Immature natural killer cell (primary cell): Measurements from ENCODE around the gene TNFAIP2. TPM values are rescaled to one million over a fixed set of nuclear protein-coding genes. Genes with fewer than 3 reads are reported as not detected.
"Not testable (repeated sequence)": the region's sequence is repeated elsewhere in the genome, so short reads cannot be mapped to it uniquely, and the experiment has no call there.

Experiments used
- DNase-seq, 3 donors: peaks; one replicate each; pipeline ENCODE4 v3.0.0; 2022; ENCODE audit warnings: mixed read lengths in 1 of 3
- H3K27ac Mint-ChIP-seq, 6 donors: one replicate each; pipeline ENCODE4 v1.8.0; 2020; ENCODE audit warnings: mixed read lengths in 6 of 6, mild to moderate bottlenecking in 5 of 6, inconsistent platforms in 4 of 6, moderate library complexity in 3 of 6
- H3K27me3 Mint-ChIP-seq, 3 donors: one replicate each; pipeline ENCODE4 v1.8.0; 2020 to 2021; ENCODE audit warnings: low read depth in 3 of 3, mild to moderate bottlenecking in 3 of 3, mixed read lengths in 3 of 3, moderate library complexity in 3 of 3, inconsistent platforms in 1 of 3
- H3K36me3 Mint-ChIP-seq, 3 donors: one replicate each; pipeline ENCODE4 v1.8.0; 2020; ENCODE audit warnings: mixed read lengths in 3 of 3, inconsistent platforms in 2 of 3, mild to moderate bottlenecking in 2 of 3
- H3K4me1 Mint-ChIP-seq, 2 donors: one replicate each; pipeline ENCODE4 v1.8.0; 2020; ENCODE audit warnings: inconsistent platforms in 2 of 2, mild to moderate bottlenecking in 2 of 2, mixed read lengths in 2 of 2, moderate library complexity in 1 of 2
- H3K4me3 Mint-ChIP-seq, 5 donors: one replicate each; pipeline ENCODE4 v1.8.0; 2020; ENCODE audit warnings: mild to moderate bottlenecking in 5 of 5, mixed read lengths in 5 of 5, inconsistent platforms in 3 of 5, moderate library complexity in 3 of 5
- H3K9me3 Mint-ChIP-seq, 6 donors: one replicate each; pipeline ENCODE4 v1.8.0; 2020; ENCODE audit warnings: mild to moderate bottlenecking in 6 of 6, mixed read lengths in 6 of 6, inconsistent platforms in 4 of 6, moderate library complexity in 3 of 6
- polyA plus RNA-seq, 3 donors: library from polyadenylated mRNA; unstranded; fragments of 300-500 nt; fragmentation: Illumina TruSeq; gene quantifications; one replicate each; pipeline ENCODE4 v1.2.3, GENCODE V29; 2021

The TNFAIP2 gene
- polyA plus RNA-seq, 3 donors from 2014 or later, result 0.20 to 1.4 (median 0.91) TPM

GRCh38 chr14:103118018-103118662 lies 5.1 kb upstream of the TNFAIP2 start:
- DNase-seq, result no peak
- H3K36me3 Mint-ChIP-seq, result no peaks in the 10 kb centered on the region
- peaks cover 3 to 6% of the 10 kb centered on the region in 2 donors for H3K4me1 Mint-ChIP-seq
- peaks cover 4 to 5% (median 5%) of the 10 kb centered on the region in 3 donors for H3K27me3 Mint-ChIP-seq
- no peak overlapping the region for H3K27ac Mint-ChIP-seq
- H3K9me3 Mint-ChIP-seq, result no peaks in the 10 kb centered on the region
- H3K4me3 Mint-ChIP-seq, result no peak overlapping the region

DNA sequence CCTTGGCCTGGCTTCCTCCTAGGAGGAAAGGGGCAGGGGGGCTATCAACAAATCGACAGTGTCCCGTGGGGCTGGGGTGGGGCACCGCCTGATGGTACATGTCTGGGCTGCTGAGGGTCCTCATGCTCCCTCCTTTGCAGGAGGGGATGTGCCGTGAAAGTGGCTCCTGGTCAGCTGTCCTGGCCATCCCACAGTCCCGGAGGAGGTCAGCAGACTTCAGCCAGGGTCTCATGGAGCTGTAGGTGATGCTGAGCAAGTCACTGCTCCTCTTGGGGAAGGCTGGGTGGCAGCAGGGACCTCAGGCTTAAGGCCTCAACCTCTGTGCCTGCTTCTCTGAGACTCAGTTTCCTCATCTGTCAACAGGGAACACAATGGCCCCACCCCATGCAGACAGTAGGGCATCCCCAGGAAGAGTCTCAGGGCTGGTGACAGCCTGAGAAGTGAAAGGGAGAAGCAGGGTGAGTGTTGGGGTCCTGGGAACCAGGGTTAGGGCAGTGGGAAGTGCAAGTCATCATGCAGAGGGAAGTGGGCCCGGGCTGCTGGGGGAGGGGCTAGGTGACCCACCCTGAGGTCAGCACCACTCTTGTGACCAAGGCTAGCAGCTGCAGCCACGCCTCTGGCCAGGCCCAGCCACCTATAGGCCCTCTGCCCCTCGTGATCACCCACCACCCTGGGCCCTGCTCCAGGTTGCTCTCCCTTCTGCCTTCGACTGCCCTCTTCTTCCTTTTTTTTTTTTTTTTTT lies 4.4 kb upstream of the TNFAIP2 start:
- DNase-seq, result no peak
- Mint-ChIP-seq H3K27me3 (peaks cover 4 to 5% (median 5%) of the 10 kb centered on the region in 3 donors), H3K4me3 (no peak overlapping the region), H3K4me1 (peaks cover 3 to 6% of the 10 kb centered on the region in 2 donors), H3K27ac (no peak overlapping the region), H3K9me3 (no peaks in the 10 kb centered on the region), H3K36me3 (no peaks in the 10 kb centered on the region)

GRCh38 chr14:103119527-103119926 lies 3.7 kb upstream of the TNFAIP2 start:
- not testable (repeated sequence) for H3K27me3 Mint-ChIP-seq, H3K36me3 Mint-ChIP-seq, H3K4me3 Mint-ChIP-seq, H3K9me3 Mint-ChIP-seq, H3K27ac Mint-ChIP-seq, DNase-seq, H3K4me1 Mint-ChIP-seq

DNA sequence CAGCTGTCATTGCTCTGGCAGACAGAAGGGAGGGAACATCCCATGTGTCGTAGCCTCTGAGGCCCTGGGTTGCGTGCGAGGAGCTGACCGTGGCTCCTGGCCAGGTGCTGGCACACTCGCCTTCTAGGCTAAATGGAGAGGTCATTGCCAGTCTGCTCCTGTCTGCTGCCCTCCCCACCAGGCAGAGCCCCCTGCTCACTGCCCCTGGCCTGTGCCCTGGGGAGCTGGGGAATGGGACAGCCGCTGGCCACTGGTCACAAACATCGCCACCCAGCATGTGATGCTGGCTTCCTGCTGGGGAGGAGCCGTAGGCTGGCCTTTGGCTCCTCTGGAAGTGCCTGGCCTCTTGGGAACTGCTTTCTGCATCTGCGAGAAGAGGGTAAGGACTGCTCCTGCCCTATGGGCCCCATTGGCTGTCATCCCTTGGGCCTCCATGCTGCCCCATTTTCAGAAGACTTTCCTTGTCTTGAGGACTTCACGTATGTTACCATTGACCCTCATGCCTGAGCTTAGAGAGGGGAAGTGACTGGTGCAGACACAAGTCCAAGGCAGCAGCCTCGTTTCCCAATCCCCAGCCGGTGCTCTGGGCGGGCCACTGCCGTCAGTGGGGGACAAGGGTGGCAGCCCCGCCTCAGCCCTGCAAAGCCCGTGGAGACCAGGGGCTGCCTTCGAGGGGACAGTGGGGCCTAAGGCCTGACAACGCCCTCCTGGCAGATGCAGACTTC lies 2.0 kb upstream of the TNFAIP2 start:
- no peaks in the 10 kb centered on the region for H3K4me1 Mint-ChIP-seq
- no peak for DNase-seq
- H3K27me3 Mint-ChIP-seq, result peaks cover 0 to 12% (median 5%) of the 10 kb centered on the region in 3 donors
- no peak overlapping the region for H3K27ac Mint-ChIP-seq
- H3K9me3 Mint-ChIP-seq, result no peaks in the 10 kb centered on the region
- H3K36me3 Mint-ChIP-seq, result no peaks in the 10 kb centered on the region
- no peak overlapping the region for H3K4me3 Mint-ChIP-seq

DNA sequence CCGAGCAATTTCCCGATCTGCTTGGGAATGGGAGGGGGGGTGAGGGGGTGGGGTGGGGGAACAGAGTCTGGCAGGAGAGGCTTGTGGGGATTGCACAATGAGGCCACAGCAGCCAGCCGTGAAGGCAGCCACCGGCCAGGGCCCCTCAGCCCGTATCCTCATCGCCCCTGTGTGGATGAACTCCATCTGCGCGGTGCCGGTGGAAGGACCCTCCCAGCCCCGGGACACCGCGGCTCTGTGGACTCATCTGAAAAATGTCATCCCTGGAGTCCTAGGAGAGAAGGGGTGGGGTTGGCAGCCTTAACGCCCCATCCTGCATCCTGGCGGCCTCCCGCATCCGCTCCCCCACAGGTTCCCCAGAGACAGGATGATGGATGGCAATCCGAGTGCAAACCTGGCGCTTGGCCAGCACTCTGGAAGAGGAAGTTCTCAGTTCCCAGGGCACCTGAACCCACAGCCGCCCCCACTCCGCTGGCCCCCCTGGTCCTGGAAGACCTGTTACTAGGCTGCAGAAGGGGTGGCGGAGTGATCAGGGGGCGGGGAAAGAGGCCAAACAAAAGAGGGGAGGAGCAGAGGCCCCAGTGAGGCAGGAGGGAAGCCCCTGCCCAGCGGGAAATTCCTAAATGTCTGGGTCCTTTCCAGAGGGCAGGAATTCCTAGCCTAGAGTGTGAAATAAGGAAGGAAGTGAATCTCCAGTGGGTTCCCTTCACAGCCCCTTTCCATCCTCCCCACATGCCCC lies 1.2 kb upstream of the TNFAIP2 start:
- Mint-ChIP-seq H3K27me3 (peaks cover 0 to 12% (median 5%) of the 10 kb centered on the region in 3 donors), H3K4me1 (no peaks in the 10 kb centered on the region), H3K9me3 (no peaks in the 10 kb centered on the region), H3K4me3 (no peak overlapping the region), H3K36me3 (no peaks in the 10 kb centered on the region), H3K27ac (no peak overlapping the region)
- DNase-seq, result no peak

DNA sequence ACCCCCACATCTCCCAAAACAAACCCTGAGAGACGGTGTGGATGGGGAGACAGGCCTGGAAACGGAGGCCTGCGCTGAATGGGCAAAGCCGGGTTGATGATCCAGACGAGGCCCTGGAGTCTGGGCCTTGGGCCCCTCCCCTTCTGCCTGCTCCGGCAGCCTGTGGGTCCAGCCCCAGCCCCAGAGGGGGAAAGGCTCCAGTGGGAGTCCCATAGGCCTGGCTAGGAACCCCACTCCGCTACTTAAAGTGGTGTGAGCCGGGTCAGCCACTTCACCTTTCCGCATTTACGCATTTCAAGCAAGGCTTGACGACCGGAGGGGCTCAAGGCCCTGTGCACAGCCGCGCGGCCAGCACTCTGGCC lies 695 bp upstream of the TNFAIP2 start:
- no peaks in the 10 kb centered on the region for H3K4me1 Mint-ChIP-seq
- H3K36me3 Mint-ChIP-seq, result no peaks in the 10 kb centered on the region
- DNase-seq, result no peak
- H3K27ac Mint-ChIP-seq, result no peak overlapping the region
- H3K27me3 Mint-ChIP-seq, result peaks cover 0 to 12% (median 5%) of the 10 kb centered on the region in 3 donors
- H3K4me3 Mint-ChIP-seq, result no peak overlapping the region
- H3K9me3 Mint-ChIP-seq, result no peaks in the 10 kb centered on the region

DNA sequence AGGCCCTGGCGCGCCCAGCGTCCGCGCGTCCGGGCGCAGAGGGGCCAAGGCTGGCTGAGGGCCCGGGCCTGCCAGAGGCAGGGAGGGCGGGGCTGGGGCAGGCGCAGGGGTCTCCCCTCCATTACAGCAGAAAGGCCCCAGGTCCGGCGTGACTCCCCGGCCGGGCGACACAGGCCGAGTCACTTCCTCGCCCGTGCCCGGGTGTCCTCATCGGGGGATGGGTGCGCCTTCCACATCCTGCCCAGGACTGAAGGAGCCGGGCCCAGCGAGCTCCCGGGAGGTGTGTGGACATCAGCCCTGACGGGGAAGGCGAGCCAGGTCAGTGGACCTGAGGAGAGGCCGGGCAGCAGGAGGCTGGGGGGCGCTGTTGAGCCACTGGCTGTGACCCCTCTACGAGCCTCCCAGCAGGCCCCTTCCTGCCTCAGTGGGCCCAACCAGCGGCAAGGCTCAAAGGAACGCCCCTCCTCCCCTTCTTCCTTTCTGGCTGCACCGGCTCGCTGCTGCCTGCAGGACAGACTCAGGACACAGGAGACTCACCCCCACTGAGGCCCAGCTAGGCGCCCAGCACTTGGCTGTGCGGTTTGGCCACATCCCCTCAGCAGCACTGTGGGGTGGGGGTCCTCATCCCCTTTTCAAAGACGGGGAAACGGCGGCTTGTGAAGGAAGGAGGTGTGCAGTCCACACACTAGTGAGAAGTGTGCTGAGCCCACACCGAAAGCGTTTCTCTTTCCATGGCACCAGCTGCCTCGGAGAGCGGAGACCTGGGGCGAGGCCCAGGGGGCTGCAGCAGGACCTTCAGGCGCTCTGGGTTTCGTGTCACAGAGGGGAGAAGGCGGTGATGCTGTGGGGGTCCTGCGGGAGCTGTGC lies 606 bp downstream of the TNFAIP2 start:
- Mint-ChIP-seq H3K27ac (no peak overlapping the region), H3K9me3 (no peaks in the 10 kb centered on the region), H3K27me3 (peaks cover 0 to 12% (median 5%) of the 10 kb centered on the region in 3 donors), H3K36me3 (no peaks in the 10 kb centered on the region), H3K4me3 (peak overlapping the region in 1 of 5 donors; percentile 17), H3K4me1 (no peaks in the 10 kb centered on the region)
- no peak for DNase-seq

- DNase-seq, result no peak
- peaks cover 0 to 12% (median 5%) of the 10 kb centered on the region in 3 donors for H3K27me3 Mint-ChIP-seq
- no peaks in the 10 kb centered on the region for H3K9me3 Mint-ChIP-seq
These were observed 1.3 kb downstream of the TNFAIP2 start for GRCh38 chr14:103124501-103125001.

GRCh38 chr14:103125098-103126070 lies 2.1 kb downstream of the TNFAIP2 start:
- Mint-ChIP-seq H3K9me3 (no peaks in the 10 kb centered on the region), H3K36me3 (no peaks in the 10 kb centered on the region), H3K27ac (no peak overlapping the region), H3K27me3 (peaks cover 0 to 15% (median 0%) of the 10 kb centered on the region in 3 donors), H3K4me1 (no peaks in the 10 kb centered on the region), H3K4me3 (no peak overlapping the region)
- no peak for DNase-seq

More at GRCh38 chr14:103124501-103125001, 1.3 kb downstream of the TNFAIP2 start:
- H3K36me3 Mint-ChIP-seq, result no peaks in the 10 kb centered on the region
- H3K4me1 Mint-ChIP-seq, result no peaks in the 10 kb centered on the region
- H3K27ac Mint-ChIP-seq, result no peak overlapping the region
- H3K4me3 Mint-ChIP-seq, result no peak overlapping the region

DNA sequence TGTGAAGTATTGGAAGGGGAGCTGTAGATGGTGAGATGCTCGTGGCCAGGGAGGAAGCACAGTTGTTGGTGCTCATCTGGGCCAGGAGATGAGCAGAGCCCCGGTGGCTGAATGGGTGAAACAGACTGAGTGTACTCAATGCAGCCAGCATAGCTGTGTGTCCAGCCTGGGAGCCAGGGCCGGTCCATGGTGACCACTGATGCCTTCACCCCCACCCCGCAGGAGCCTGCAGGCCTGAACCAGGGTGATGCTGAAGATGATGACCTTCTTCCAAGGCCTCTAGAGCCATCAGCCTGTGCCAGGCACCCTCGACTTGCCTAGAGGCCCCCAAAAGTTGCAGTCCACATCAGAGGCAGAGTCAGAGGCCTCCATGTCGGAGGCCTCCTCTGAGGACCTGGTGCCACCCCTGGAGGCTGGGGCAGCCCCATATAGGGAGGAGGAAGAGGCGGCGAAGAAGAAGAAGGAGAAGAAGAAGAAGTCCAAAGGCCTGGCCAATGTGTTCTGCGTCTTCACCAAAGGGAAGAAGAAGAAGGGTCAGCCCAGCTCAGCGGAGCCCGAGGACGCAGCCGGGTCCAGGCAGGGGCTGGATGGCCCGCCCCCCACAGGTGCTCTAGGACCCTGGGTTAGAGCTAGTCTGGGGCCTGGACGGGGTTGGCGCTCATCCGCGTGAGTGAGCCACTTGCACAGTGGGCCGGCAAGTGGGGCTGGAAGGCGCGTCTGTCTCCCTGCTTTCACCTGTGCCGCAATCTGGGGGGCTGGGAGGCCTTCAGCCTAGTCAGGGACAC lies 3.0 kb downstream of the TNFAIP2 start:
- no peak for DNase-seq
- Mint-ChIP-seq H3K27ac (no peak overlapping the region), H3K27me3 (peaks cover 0 to 15% (median 0%) of the 10 kb centered on the region in 3 donors), H3K9me3 (no peaks in the 10 kb centered on the region), H3K36me3 (no peaks in the 10 kb centered on the region), H3K4me1 (no peaks in the 10 kb centered on the region), H3K4me3 (no peak overlapping the region)

DNA sequence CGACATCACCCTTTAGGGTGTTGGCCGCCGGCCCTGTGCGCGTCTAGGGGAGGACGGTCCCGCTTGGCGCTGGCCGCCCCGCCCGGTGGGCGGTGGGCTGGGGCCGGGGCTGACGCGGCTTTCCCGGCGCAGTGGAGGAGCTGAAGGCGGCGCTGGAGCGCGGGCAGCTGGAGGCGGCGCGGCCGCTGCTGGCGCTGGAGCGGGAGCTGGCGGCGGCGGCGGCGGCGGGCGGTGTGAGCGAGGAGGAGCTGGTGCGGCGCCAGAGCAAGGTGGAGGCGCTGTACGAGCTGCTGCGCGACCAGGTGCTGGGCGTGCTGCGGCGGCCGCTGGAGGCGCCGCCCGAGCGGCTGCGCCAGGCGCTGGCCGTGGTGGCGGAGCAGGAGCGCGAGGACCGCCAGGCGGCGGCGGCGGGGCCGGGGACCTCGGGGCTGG lies 3.6 kb downstream of the TNFAIP2 start:
- H3K36me3 Mint-ChIP-seq, result no peaks in the 10 kb centered on the region
- H3K4me1 Mint-ChIP-seq, result no peaks in the 10 kb centered on the region
- no peak for DNase-seq
- peaks cover 0 to 13% (median 0%) of the 10 kb centered on the region in 3 donors for H3K27me3 Mint-ChIP-seq
- H3K4me3 Mint-ChIP-seq, result no peak overlapping the region
- no peaks in the 10 kb centered on the region for H3K9me3 Mint-ChIP-seq
- no peak overlapping the region for H3K27ac Mint-ChIP-seq
